B cell (primary cell): ENCODE data around the gene TECTA. TPM values are rescaled to one million over a fixed set of nuclear protein-coding genes. Genes with fewer than 3 reads are reported as not detected.

Experiments used
- ATAC-seq: fragments of 200-7000 bp; cut with Tn5 transposase; one replicate; pipeline ENCODE4 v1.10.0; 2021; ENCODE audit warnings: low read depth, mild to moderate bottlenecking, moderate number of reproducible peaks, moderate library complexity
- CTCF ChIA-PET: fragments of 350-600 bp; sonication (Branson Sonifier 250); formaldehyde crosslinking; loops from one replicate; lab custom pipeline; 2021; ENCODE audit warnings: antibody characterized with exemption, inconsistent platforms; lab: Charles Lee
- POLR2A ChIA-PET: fragments of 350-600 bp; sonication (Branson Sonifier 250); formaldehyde crosslinking; loops from one replicate; lab custom pipeline; 2021; ENCODE audit warnings: antibody characterized with exemption; lab: Charles Lee
- DNase-seq: peaks from one replicate; pipeline ENCODE4 v3.0.0; 2013
- H2AFZ ChIP-seq: 2 replicates; pipeline ENCODE4 v1.6.1; 2012; ENCODE audit warnings: mild to moderate bottlenecking, low read depth, low read length; ENCODE audit not compliant: insufficient read depth, poor library complexity, severe bottlenecking
- H3K27ac ChIP-seq, 2 donors: 1 replicate in 1 of 2; 2 replicates in 1 of 2; pipeline ENCODE4 v1.5.1; 2012 to 2013; ENCODE audit warnings: low read length in 2 of 2, mild to moderate bottlenecking in 2 of 2, moderate library complexity in 1 of 2
- H3K27me3 ChIP-seq, 4 experiments: fragments of 200-600 bp in 1 of 4; sonication (generic) in 1 of 4; replicated peaks in 1 of 4; 1 replicate in 2 of 4; 2 replicates in 2 of 4; pipeline versions ENCODE4 v1.6.1 to v1.7.0; 2013 to 2016; ENCODE audit warnings: low read length in 3 of 4, mild to moderate bottlenecking in 2 of 4, mixed read lengths in 1 of 4, moderate library complexity in 1 of 4; ENCODE audit not compliant: insufficient read depth in 4 of 4, control insufficient read depth in 3 of 4; ENCODE audit errors: control extremely low read depth in 1 of 4
- H3K36me3 ChIP-seq, 2 experiments: replicated peaks in 1 of 2; 1 replicate in 1 of 2; 2 replicates in 1 of 2; pipeline versions ENCODE4 v1.6.1 to v1.7.1; 2013; ENCODE audit warnings: low read length in 1 of 2; ENCODE audit not compliant: insufficient read depth in 2 of 2, control insufficient read depth in 1 of 2; ENCODE audit errors: control extremely low read depth in 1 of 2, extremely low read depth in 1 of 2
- H3K4me1 ChIP-seq, 2 donors: fragments of 200-600 bp in 1 of 2; sonication (generic) in 1 of 2; 1 replicate in 1 of 2; 2 replicates in 1 of 2; pipeline versions ENCODE4 v1.5.1 to v1.6.1; 2013 to 2017; ENCODE audit warnings: low read length in 2 of 2; ENCODE audit not compliant: control insufficient read depth in 2 of 2, insufficient read depth in 2 of 2
- H3K4me2 ChIP-seq: replicated peaks from 2 replicates; pipeline ENCODE3; 2012; ENCODE audit warnings: mild to moderate bottlenecking, low read depth, low read length; ENCODE audit not compliant: poor library complexity, severe bottlenecking
- H3K4me3 ChIP-seq, 5 experiments: fragments of 200-600 bp in 1 of 5; sonication (generic) in 1 of 5; 1 replicate in 3 of 5; 2 replicates in 2 of 5; pipeline versions ENCODE4 v1.5.1 to v1.7.0; 2011 to 2016; ENCODE audit warnings: low read length in 4 of 5, mild to moderate bottlenecking in 4 of 5, low read depth in 2 of 5, control low read depth in 1 of 5, moderate library complexity in 1 of 5; ENCODE audit not compliant: insufficient read depth in 1 of 5; ENCODE audit errors: control extremely low read depth in 1 of 5, extremely low read depth in 1 of 5
- H3K79me2 ChIP-seq: fragments of 200-600 bp; sonication (generic); one replicate; pipeline ENCODE4 v1.6.0; 2016; ENCODE audit warnings: low read length; ENCODE audit not compliant: control insufficient read depth, insufficient read depth
- H3K9ac ChIP-seq: fragments of 200-600 bp; sonication (generic); 2 replicates; pipeline ENCODE4 v1.6.1; 2017; ENCODE audit warnings: mild to moderate bottlenecking, low read length, moderate library complexity
- H3K9me3 ChIP-seq, 3 donors: one replicate each; pipeline versions ENCODE4 v1.6.1 to v1.7.1; 2013; ENCODE audit warnings: low read length in 2 of 3; ENCODE audit not compliant: control insufficient read depth in 2 of 3, insufficient read depth in 1 of 3; ENCODE audit errors: control extremely low read depth in 1 of 3
- H4K20me1 ChIP-seq: 2 replicates; pipeline ENCODE4 v1.6.0; 2012; ENCODE audit warnings: mild to moderate bottlenecking, low read length; ENCODE audit not compliant: insufficient read depth, control insufficient read depth, poor library complexity, severe bottlenecking
- H3K27ac Mint-ChIP-seq: one replicate; pipeline ENCODE4 v1.8.0; 2021; ENCODE audit warnings: mixed read lengths
- H3K27me3 Mint-ChIP-seq: one replicate; pipeline ENCODE4 v1.8.0; 2021; ENCODE audit warnings: mixed read lengths
- H3K4me1 Mint-ChIP-seq: one replicate; pipeline ENCODE4 v1.8.0; 2021; ENCODE audit warnings: mixed read lengths
- H3K4me3 Mint-ChIP-seq: one replicate; pipeline ENCODE4 v1.8.0; 2021; ENCODE audit warnings: mixed read lengths
- H3K9me3 Mint-ChIP-seq: one replicate; pipeline ENCODE4 v1.8.0; 2022; ENCODE audit warnings: mixed read lengths; ENCODE audit not compliant: insufficient read depth
- EZH2 ChIP-seq: IDR thresholded peaks from 2 replicates; pipeline ENCODE4 v1.6.1; 2012; ENCODE audit warnings: borderline replicate concordance, low read depth, mild to moderate bottlenecking, moderate library complexity, low read length; ENCODE audit not compliant: insufficient read depth, poor library complexity, severe bottlenecking
- WGBS: methylation state at CpG from one replicate; pipeline ENCODE4 v1.1.5; 2013; ENCODE audit warnings: missing lambda C conversion rate; ENCODE audit not compliant: insufficient coverage; 5-methylcytosine and 5-hydroxymethylcytosine counted together
- intact Hi-C: fragments of 100-400 bp; cut with micrococcal nuclease; formaldehyde crosslinking; loops from one replicate; pipeline ENCODE4 v1.10.0; 2022
- polyA plus RNA-seq: library from polyadenylated mRNA; depleted of rRNA; stranded (reverse); fragments of >200 nt; gene quantifications from 2 replicates; pipeline ENCODE4 v1.2.3, GENCODE V29; 2012
- total RNA-seq, 2 donors: library from RNA; stranded (reverse); fragments of 120-200 nt in 1 of 2; gene quantifications; 1 replicate in 1 of 2; 2 replicates in 1 of 2; pipeline versions ENCODE4 v1.2.3 to v1.2.4, GENCODE V29; 2013 to 2022
- TF ChIP-seq, protein P1 (sequence below): fragments of 200-600 bp; IDR thresholded peaks from one replicate; pipeline ENCODE4 v1.8.0; 2022; ENCODE audit warnings: antibody characterized with exemption, mild to moderate bottlenecking

Gene TECTA
- total and polyA plus RNA-seq, 2 donors (not counting 1 experiment from before 2014, with no cell fraction given): 0.47 to 0.51 TPM

DNA sequence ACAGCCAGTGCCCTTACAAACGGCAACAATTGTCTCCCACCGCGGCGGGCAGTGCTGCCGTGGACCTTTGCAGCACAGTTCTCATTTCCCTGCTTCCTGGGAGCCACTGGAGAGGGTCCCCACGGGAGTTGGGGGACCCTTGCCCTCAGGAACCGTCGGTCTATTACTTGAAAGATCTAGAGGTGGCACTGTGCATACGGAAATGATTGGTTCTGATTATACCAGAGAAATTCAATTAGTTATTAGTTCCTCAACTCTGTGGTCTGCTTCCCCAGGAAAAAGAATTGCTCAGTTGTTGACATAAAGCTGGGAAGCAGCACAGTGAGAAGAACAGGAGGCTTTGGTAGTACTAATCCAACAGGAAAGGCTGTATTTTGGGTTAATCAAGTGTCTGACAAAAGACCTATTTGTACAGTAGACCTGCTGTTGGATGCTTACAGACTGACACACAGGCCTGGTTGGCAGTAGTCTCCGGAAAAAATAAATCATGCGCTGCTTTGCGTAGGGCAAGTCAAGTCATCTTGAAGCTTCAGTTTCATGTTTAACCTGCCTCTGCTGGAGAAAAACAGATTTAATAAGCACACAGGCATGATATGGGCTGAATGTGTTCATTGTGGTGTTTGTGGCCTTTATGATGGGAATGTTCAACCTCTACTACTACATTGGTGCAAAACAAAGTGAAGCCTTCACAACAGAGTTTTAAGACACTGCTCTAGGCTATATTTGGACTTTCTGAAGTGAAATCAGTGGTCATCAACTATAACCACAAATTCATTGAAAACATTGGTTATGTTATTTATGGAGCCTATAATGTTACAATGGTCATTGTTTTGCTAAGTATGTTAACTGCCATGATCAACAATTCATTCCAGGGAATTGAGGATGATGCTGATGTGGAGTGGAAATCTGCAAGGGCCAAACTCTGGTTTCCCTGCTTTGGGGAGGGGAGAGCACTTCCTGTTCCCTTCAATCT is 136.9 kb downstream of the TECTA start:
- Histone ChIP-seq H3K4me2 (peak overlapping the region; percentile 57), H3K4me3 (peak overlapping the region in 4 of 5 experiments; percentile 8 to 57 (median 30)), H3K79me2 (no peaks in the 10 kb centered on the region), H3K27ac (peak overlapping the region; percentile 6 to 20), H3K27me3 (peaks cover 0 to 11% (median 1%) of the 10 kb centered on the region in 4 experiments), H2AFZ (peak overlapping the region; percentile 36), H3K9me3 (no peaks in the 10 kb centered on the region), H3K4me1 (peaks cover 7 to 24% of the 10 kb centered on the region in 2 donors), H4K20me1 (no peaks in the 10 kb centered on the region), H3K36me3 (no peaks in the 10 kb centered on the region), H3K9ac (peak overlapping the region; percentile 58)
- DNase-seq (no peak), ATAC-seq (no peak)
- Mint-ChIP-seq H3K4me3 (peak overlapping the region; percentile 82), H3K27me3 (peaks cover 8% of the 10 kb centered on the region), H3K4me1 (peaks cover 24% of the 10 kb centered on the region), H3K9me3 (no peaks in the 10 kb centered on the region), H3K27ac (peak overlapping the region; percentile 69)
- intact Hi-C loops: loop anchor here (1.0 kb wide), 1 partner anchor 54 kb away; the partner anchor contains the start of gene SC5D
- no peak for TF ChIP-seq EZH2
- TF ChIP-seq, protein P1, sequence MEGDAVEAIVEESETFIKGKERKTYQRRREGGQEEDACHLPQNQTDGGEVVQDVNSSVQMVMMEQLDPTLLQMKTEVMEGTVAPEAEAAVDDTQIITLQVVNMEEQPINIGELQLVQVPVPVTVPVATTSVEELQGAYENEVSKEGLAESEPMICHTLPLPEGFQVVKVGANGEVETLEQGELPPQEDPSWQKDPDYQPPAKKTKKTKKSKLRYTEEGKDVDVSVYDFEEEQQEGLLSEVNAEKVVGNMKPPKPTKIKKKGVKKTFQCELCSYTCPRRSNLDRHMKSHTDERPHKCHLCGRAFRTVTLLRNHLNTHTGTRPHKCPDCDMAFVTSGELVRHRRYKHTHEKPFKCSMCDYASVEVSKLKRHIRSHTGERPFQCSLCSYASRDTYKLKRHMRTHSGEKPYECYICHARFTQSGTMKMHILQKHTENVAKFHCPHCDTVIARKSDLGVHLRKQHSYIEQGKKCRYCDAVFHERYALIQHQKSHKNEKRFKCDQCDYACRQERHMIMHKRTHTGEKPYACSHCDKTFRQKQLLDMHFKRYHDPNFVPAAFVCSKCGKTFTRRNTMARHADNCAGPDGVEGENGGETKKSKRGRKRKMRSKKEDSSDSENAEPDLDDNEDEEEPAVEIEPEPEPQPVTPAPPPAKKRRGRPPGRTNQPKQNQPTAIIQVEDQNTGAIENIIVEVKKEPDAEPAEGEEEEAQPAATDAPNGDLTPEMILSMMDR: no peak
- ChIA-PET CTCF (interaction anchor here (1.4 to 1.5 kb wide), 2 partner anchors 9 to 43 kb away, joined by 3 to 5 read pairs; no protein-coding TSS in a partner anchor), POLR2A (no interaction called here)
- 74% methylated on average over 11 of the region's 12 CpGs for WGBS

GRCh38 chr11:121238956-121239355 is 137.9 kb downstream of the TECTA start:
- H3K4me1 Mint-ChIP-seq: peaks cover 24% of the 10 kb centered on the region
- peaks cover 4% of the 10 kb centered on the region for H3K27me3 Mint-ChIP-seq
- Histone ChIP-seq H3K27me3 (peaks cover 0 to 9% (median 1%) of the 10 kb centered on the region in 4 experiments), H3K27ac (no peak overlapping the region), H2AFZ (no peak overlapping the region), H3K4me3 (no peak overlapping the region), H4K20me1 (no peaks in the 10 kb centered on the region), H3K4me1 (peaks cover 7 to 24% of the 10 kb centered on the region in 2 donors), H3K79me2 (no peaks in the 10 kb centered on the region), H3K4me2 (no peak overlapping the region), H3K36me3 (no peaks in the 10 kb centered on the region), H3K9me3 (no peaks in the 10 kb centered on the region), H3K9ac (no peak overlapping the region)
- TF ChIP-seq, protein P1: no peak
- TF ChIP-seq EZH2: no peak
- DNase-seq (no peak), ATAC-seq (no peak)
- no peaks in the 10 kb centered on the region for H3K9me3 Mint-ChIP-seq
- intact Hi-C loops: no loop called here
- ChIA-PET POLR2A (no interaction called here), CTCF (no interaction called here)
- H3K4me3 Mint-ChIP-seq: no peak overlapping the region
- no peak overlapping the region for H3K27ac Mint-ChIP-seq
